Measurements from ENCODE around the gene ALPL. TPM values are rescaled to one million over a fixed set of nuclear protein-coding genes. Genes with fewer than 3 reads are reported as not detected.

The ALPL gene
- polyA plus RNA-seq, 1 experiment: 0.45 TPM

GRCh38 chr1:21553116-21553926, 44.1 kb downstream of the ALPL start:
- CTCF ChIA-PET: interaction anchor here (0.7 to 1.3 kb wide), 5 partner anchors 9 to 283 kb away, joined by 3 to 4 read pairs (median 3); partner anchors contain the start of gene ALPL
- POLR2A ChIA-PET: no interaction called here
- no peaks in the 10 kb centered on the region for H3K36me3 ChIP-seq (ENCODE audit: control insufficient read depth, insufficient read depth, low read length)
- no peak for DNase-seq (ENCODE audit: low read depth)
- TF ChIP-seq CTCF (IDR thresholded peaks at IDR 0.05; ENCODE audit: insufficient read depth, low read depth, low read length): no peak
- H3K27me3 ChIP-seq (ENCODE audit: control insufficient read depth, insufficient read depth, low read length): peaks cover 12% of the 10 kb centered on the region
- no peak overlapping the region for H3K4me3 ChIP-seq (ENCODE audit: low read depth, low read length)

GRCh38 chr1:21559788-21560567, 50.8 kb downstream of the ALPL start:
- no peak overlapping the region for H3K4me3 ChIP-seq (ENCODE audit: low read depth, low read length)
- H3K27me3 ChIP-seq (ENCODE audit: control insufficient read depth, insufficient read depth, low read length): peaks cover 12% of the 10 kb centered on the region
- TF ChIP-seq CTCF (IDR thresholded peaks at IDR 0.05; ENCODE audit: insufficient read depth, low read depth, low read length): no peak
- H3K36me3 ChIP-seq (ENCODE audit: control insufficient read depth, insufficient read depth, low read length): no peaks in the 10 kb centered on the region
- ChIA-PET CTCF (interaction anchor here (1.9 kb wide), 1 partner anchor 14 kb away, joined by 6 read pairs; no protein-coding TSS in a partner anchor), POLR2A (no interaction called here)
- no peak for DNase-seq (ENCODE audit: low read depth)

- H3K27me3 ChIP-seq (ENCODE audit: control insufficient read depth, insufficient read depth, low read length): peaks cover 12% of the 10 kb centered on the region
- no peak overlapping the region for H3K4me3 ChIP-seq (ENCODE audit: low read depth, low read length)
- H3K36me3 ChIP-seq (ENCODE audit: control insufficient read depth, insufficient read depth, low read length): no peaks in the 10 kb centered on the region
- ChIA-PET CTCF (interaction anchor here (1.9 kb wide), 1 partner anchor 12 kb away, joined by 6 read pairs; no protein-coding TSS in a partner anchor), POLR2A (no interaction called here)
- DNase-seq (ENCODE audit: low read depth): no peak
- TF ChIP-seq CTCF (IDR thresholded peaks at IDR 0.05; ENCODE audit: insufficient read depth, low read depth, low read length): no peak
Measured at GRCh38 chr1:21560916-21561638, 51.9 kb downstream of the ALPL start.

- ChIA-PET CTCF (interaction anchor here (1.3 to 1.7 kb wide), 2 partner anchors 51 to 308 kb away, joined by 3 to 5 read pairs; no protein-coding TSS in a partner anchor), POLR2A (no interaction called here)
- DNase-seq (ENCODE audit: low read depth): no peak
- peaks cover 8% of the 10 kb centered on the region; the same call in 1 of the 2 replicates for H3K27me3 ChIP-seq (ENCODE audit: control insufficient read depth, insufficient read depth, low read length)
- no peak for TF ChIP-seq CTCF (IDR thresholded peaks at IDR 0.05; ENCODE audit: insufficient read depth, low read depth, low read length)
- no peaks in the 10 kb centered on the region for H3K36me3 ChIP-seq (ENCODE audit: control insufficient read depth, insufficient read depth, low read length)
- no peak overlapping the region for H3K4me3 ChIP-seq (ENCODE audit: low read depth, low read length)
Measured at GRCh38 chr1:21562896-21563295, 53.7 kb downstream of the ALPL start.

Data from BJ (cell line).